Fibroblast of lung (primary cell): ENCODE results near the gene FBH1. TPM values are rescaled to one million over a fixed set of nuclear protein-coding genes. Genes with fewer than 3 reads are reported as not detected.
"Not testable (repeated sequence)": the region's sequence is repeated elsewhere in the genome, so short reads cannot be mapped to it uniquely, and the experiment has no call there.

Experiments used
- DNase-seq, 2 donors: peaks; one replicate each; pipeline versions ENCODE4 v3.0.0 to v3.0.0-alpha.2; 2010; ENCODE audit warnings: low read depth in 2 of 2
- H2AFZ ChIP-seq: 2 replicates; pipeline ENCODE4 v1.5.1; 2012; ENCODE audit warnings: low read length, control low read depth, inconsistent platforms
- H3K27ac ChIP-seq: 2 replicates; pipeline ENCODE4 v1.5.1; 2011; ENCODE audit warnings: low read length, control low read depth; ENCODE audit not compliant: insufficient read depth
- H3K27me3 ChIP-seq: 2 replicates; pipeline ENCODE4 v1.5.1; 2011; ENCODE audit warnings: mild to moderate bottlenecking, low read length; ENCODE audit not compliant: control insufficient read depth, insufficient read depth
- H3K36me3 ChIP-seq: 2 replicates; pipeline ENCODE4 v1.5.1; 2011; ENCODE audit warnings: low read length; ENCODE audit not compliant: control insufficient read depth, insufficient read depth
- H3K4me1 ChIP-seq: 2 replicates; pipeline ENCODE4 v1.5.1; 2011; ENCODE audit warnings: low read length; ENCODE audit not compliant: control insufficient read depth, insufficient read depth; ENCODE audit errors: extremely low read depth
- H3K4me2 ChIP-seq: 2 replicates; pipeline ENCODE4 v1.5.1; 2011; ENCODE audit warnings: low read length, control low read depth; ENCODE audit not compliant: insufficient read depth; ENCODE audit errors: extremely low read depth
- H3K4me3 ChIP-seq, 4 experiments: fragments of 200-600 bp in 1 of 4; sonication (generic) in 1 of 4; replicated peaks in 1 of 4; 2 replicates each; pipeline ENCODE4 v1.5.1; 2011 to 2016; ENCODE audit warnings: low read length in 4 of 4, low read depth in 3 of 4, mild to moderate bottlenecking in 3 of 4, control low read depth in 2 of 4, inconsistent platforms in 1 of 4, mixed read lengths in 1 of 4; ENCODE audit not compliant: insufficient read depth in 1 of 4; ENCODE audit errors: control extremely low read depth in 1 of 4
- H3K79me2 ChIP-seq: 2 replicates; pipeline ENCODE4 v1.5.1; 2012; ENCODE audit warnings: mild to moderate bottlenecking, low read length, inconsistent platforms; ENCODE audit not compliant: control insufficient read depth, insufficient read depth
- H3K9ac ChIP-seq: 2 replicates; pipeline ENCODE4 v1.5.1; 2011; ENCODE audit warnings: mild to moderate bottlenecking, low read length, control low read depth; ENCODE audit not compliant: insufficient read depth
- H3K9me3 ChIP-seq: 2 replicates; pipeline ENCODE4 v1.5.1; 2012; ENCODE audit warnings: low read depth, low read length; ENCODE audit not compliant: control insufficient read depth, insufficient read depth
- H4K20me1 ChIP-seq: 2 replicates; pipeline ENCODE4 v1.5.1; 2011; ENCODE audit warnings: low read length; ENCODE audit not compliant: control insufficient read depth, insufficient read depth; ENCODE audit errors: extremely low read depth
- CTCF ChIP-seq, 2 donors: IDR thresholded peaks in 1 of 2; conservative IDR thresholded peaks in 1 of 2; 1 replicate in 1 of 2; 2 replicates in 1 of 2; pipeline ENCODE4 v1.5.1; 2011 to 2012; ENCODE audit warnings: low read length in 2 of 2, control low read depth in 1 of 2, inconsistent platforms in 1 of 2, low read depth in 1 of 2, mild to moderate bottlenecking in 1 of 2
- EZH2 ChIP-seq: IDR thresholded peaks from 2 replicates; pipeline ENCODE4 v1.5.1; 2012; ENCODE audit warnings: low read length, control low read depth, mild to moderate bottlenecking; ENCODE audit errors: missing control alignments
- polyA plus RNA-seq, 2 donors: library from polyadenylated mRNA; depleted of rRNA in 1 of 2; stranded (reverse) in 1 of 2; unstranded in 1 of 2; fragments of >200 nt; gene quantifications; 2 replicates each; pipeline ENCODE4 v1.2.1, GENCODE V29; 2011 to 2012; ENCODE audit warnings: missing spikeins in 1 of 2
- total RNA-seq: library from RNA; depleted of rRNA; stranded (reverse); fragments of >200 nt; gene quantifications from 2 replicates; pipeline ENCODE4 v1.2.1, GENCODE V29; 2014

The FBH1 gene
- total and polyA plus RNA-seq, 2 donors (not counting 1 experiment from before 2014, with no cell fraction given), result 53.6 to 97.8 TPM

GRCh38 chr10:5866451-5867081, 23.5 kb upstream of the FBH1 start:
- H3K9ac ChIP-seq, H3K79me2 ChIP-seq: not testable (repeated sequence)

GRCh38 chr10:5867091-5867615, 22.9 kb upstream of the FBH1 start:
- not testable (repeated sequence) for H3K79me2 ChIP-seq, H3K27me3 ChIP-seq, H3K9me3 ChIP-seq, DNase-seq, H3K4me1 ChIP-seq, H4K20me1 ChIP-seq, H3K4me3 ChIP-seq, H3K9ac ChIP-seq, H3K36me3 ChIP-seq, H3K27ac ChIP-seq, H2AFZ ChIP-seq, H3K4me2 ChIP-seq

More at GRCh38 chr10:5866451-5867081, 23.5 kb upstream of the FBH1 start:
- not testable (repeated sequence) for H3K27ac ChIP-seq, DNase-seq, H3K36me3 ChIP-seq, H3K4me1 ChIP-seq, H3K9me3 ChIP-seq, H4K20me1 ChIP-seq, H3K4me2 ChIP-seq, H2AFZ ChIP-seq, H3K27me3 ChIP-seq, H3K4me3 ChIP-seq

- DNase-seq, H3K9ac ChIP-seq, H3K79me2 ChIP-seq, H3K27ac ChIP-seq, H3K4me2 ChIP-seq, H2AFZ ChIP-seq, H3K4me1 ChIP-seq, H4K20me1 ChIP-seq, H3K4me3 ChIP-seq, H3K36me3 ChIP-seq, H3K27me3 ChIP-seq, H3K9me3 ChIP-seq: not testable (repeated sequence)
Measured at GRCh38 chr10:5868383-5868782, 21.7 kb upstream of the FBH1 start.

- H3K27ac ChIP-seq, result no peak overlapping the region
- DNase-seq, result no peak
- H3K4me1 ChIP-seq, result no peaks in the 10 kb centered on the region
- no peak overlapping the region for H3K9ac ChIP-seq
- no peak overlapping the region for H3K4me2 ChIP-seq
- H3K36me3 ChIP-seq, result no peaks in the 10 kb centered on the region
- no peak for TF ChIP-seq EZH2
- TF ChIP-seq CTCF (conservative IDR thresholded peaks at IDR 0.05 in 1 of 2, IDR thresholded peaks at IDR 0.05 in 1 of 2; ENCODE audit: low read depth in 1 of 2, low read length in 2 of 2), result no peak
- no peaks in the 10 kb centered on the region for H4K20me1 ChIP-seq
- H3K9me3 ChIP-seq, result no peaks in the 10 kb centered on the region
- no peak overlapping the region for H2AFZ ChIP-seq
- H3K4me3 ChIP-seq, result no peak overlapping the region
- H3K27me3 ChIP-seq, result no peaks in the 10 kb centered on the region
- no peaks in the 10 kb centered on the region for H3K79me2 ChIP-seq
Measured at GRCh38 chr10:5869156-5869555, 20.9 kb upstream of the FBH1 start.
